SKM-1 treated with dmso at 0.1 percent for 144 hours (cell line): ENCODE results near the gene CNTNAP2.

Experiments
- DNase-seq: peaks from one replicate; lab custom pipeline; 2025; ENCODE audit not compliant: unreplicated experiment; lab: John Stamatoyannopoulos, UW

Gene CNTNAP2

DNA sequence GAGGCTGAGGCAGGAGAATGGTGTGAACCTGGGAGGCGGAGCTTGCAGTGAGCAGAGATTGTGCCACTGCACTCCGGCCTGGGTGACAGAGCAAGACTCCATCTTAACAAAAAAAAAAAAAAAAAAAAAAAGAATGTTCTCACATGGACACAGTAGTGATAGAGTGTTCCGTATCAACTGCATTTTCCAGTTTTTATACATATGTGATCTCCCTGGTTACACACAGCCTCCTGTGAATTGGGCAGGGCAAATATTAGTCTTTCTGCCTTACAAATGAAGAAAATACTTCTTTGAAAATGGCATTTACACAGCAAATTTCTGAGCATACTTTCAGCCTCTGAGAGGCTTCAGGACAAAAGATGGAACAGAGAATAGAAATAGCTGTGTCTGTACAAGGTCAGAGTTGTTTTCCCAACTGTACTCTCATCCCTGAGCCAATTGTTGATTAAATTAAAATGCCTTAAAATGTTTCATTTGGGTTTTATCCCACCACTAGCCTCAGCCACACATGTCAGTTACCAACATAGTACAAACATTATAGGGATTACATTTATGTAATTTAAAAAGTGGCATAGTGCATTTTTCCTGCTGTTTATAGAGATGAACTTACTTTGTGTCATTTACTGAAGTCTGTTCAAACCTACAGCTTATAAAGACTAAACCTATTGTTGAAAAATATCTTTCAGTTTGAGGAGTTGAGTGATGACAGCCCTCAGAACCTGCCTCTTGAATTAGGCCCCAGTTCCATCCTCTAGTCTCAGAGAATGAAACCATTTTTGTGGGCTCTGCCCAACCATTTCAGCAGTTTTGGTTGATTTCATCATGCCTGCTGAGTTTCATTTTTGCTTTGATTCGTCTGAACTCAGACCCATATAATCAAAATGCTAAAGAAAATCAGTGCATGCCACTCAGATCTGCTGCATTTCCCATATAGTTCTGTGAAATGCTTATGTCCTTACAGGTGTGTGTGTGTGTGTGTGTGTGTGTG, 1864.5 kb downstream of the CNTNAP2 start:
- no peak for DNase-seq

DNA sequence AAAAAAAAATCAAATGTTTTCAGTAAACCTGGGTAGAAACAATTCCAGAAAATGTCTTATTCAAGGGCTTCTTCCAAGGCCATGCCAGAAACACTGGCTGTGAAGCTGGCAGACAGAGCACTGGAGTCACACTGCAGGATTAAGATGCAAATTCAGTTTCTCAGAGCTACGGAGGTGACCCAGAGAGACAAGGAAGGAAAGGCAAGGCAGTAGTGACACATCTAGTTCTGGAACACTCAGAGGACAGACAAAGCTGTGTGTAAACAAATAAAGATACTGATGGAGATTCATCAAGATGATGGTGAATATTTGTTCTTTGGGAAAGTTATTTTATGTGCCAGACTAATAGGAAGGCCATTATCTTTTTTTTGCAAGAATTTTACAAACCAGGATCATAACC, 1865.7 kb downstream of the CNTNAP2 start:
- DNase-seq = no peak

DNA sequence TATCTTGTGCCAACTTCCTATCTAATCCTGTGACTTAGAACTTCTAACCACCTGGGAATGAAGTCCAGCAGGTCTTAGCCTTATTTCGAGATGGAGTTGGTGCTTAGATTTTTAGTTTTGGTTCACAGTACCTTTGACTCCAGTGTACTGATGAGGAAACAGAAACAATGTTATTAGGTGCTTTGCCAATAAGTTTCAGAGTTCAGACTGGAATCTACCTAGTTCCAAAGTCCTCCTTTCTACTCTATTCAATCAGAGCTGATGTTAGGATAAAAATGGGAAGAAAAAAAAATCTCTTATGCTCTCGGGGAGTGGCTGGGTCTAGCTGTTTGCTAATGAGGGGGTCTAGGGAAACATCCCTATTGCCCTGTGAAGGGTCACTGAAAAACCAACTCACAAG, 1867.7 kb downstream of the CNTNAP2 start:
- DNase-seq = no peak

DNA sequence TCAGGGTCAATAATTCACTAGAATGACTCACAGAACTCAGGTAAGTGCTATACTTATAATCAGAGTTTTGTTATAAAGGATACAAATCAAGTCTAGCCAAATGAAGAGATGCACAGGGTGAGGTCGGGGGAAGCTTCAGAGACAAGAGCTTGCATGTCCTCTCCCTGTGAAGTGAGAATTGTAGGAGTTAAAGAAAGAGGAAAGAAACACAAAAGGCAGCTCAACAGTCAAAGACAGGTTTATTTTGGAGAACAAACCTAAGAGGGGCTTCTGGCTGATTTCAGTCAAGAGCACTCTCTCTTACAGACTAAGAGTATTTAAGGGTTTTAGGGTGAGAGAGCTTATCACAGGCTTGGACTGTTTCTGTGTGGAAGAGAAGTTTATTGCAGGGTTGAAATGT, 1873.5 kb downstream of the CNTNAP2 start:
- DNase-seq = no peak

DNA sequence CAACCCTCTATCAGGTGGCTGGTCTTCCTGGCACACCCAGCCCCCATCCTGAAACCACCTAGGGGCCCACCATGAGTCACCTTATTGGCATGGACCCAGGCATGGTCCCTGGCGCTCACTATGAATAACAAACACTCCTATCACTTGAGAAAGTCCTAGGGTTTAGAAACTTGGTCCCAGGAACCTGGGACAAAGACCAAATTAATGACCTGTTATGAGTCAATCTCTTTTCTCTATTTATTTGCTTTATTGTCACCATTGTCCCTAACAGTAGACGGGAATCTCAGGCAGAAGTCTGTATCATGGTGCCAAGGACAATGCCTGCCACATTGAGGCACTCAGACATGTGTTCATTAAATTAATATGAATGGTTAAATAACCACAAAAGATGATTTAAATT, 1874.3 kb downstream of the CNTNAP2 start:
- DNase-seq = no peak

DNA sequence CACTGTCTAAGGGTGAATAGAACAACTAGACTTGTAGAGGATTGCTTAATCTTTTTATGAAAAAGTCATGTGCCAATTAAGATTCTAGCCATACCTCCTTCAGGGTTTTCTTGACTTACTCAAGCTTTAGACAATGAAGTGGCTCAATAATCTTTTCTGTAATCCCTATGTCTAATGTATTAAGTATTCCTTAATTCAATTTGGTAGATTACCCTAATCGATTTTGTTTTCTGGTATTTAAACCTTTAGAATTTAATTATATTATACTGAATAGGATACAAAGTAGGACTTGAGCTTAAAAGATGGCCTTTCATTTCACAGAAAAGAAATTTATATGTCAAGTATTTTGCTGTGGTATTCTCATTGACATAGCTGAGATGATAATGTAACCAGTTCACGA, 1876.1 kb downstream of the CNTNAP2 start:
- no peak for DNase-seq

DNA sequence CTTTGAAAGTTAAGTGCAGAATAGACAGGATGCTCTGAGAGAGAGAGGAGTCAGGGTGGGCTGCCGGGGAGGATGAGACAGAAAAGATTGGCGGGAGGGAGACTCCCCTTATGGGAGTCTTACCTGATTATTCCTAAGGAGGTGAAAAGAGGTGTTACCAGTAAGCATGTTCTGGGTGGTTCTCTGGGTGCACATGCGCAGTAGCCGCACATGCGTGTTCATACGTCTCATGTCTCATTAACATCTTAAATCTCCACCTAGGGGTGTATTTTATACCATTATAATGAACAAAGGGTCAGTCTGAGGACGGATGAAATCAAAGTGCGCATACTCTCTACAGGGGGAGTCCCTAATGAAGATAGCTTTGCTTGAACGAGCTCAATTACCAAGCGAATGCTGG, 1881.0 kb downstream of the CNTNAP2 start:
- DNase-seq = no peak

DNA sequence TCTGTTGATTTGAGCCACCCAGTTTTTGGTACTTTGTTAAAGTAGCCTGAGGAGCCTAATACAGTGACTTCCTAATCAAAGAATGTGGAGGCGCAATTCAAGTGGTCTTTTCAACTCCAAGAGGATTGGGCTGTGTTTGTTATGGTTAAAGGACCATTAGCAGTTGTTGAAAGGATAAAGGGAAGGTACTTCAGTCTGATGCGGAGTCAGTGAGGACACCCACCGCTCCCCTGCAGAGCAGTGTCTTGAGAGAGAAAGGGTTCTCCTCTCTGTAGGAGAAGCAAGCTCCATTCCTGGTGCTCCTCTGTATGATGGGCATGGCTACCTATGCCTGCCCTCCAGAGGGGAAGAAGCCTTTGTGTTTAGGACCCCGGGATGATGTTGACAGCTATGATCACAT, 1883.4 kb downstream of the CNTNAP2 start:
- DNase-seq = no peak

DNA sequence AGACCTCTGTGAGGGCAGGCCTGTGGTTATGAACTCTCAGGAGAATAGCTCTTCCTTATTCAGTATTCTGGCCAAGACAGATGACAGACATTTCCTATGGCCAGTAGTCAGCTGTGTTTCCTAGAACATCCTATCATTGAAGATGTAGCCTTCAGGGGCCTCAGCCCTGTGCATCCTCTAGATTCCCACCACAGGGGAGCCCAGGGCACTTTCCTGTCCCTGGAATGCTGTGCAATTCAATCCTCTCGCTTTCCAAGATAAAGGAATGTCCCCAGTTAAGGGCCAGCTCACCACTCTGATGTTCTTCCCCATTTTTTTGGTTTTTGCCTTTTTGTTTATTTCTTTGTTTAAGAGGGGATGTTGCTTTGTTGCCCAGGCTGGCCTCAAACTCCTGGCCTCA, 1895.2 kb downstream of the CNTNAP2 start:
- no peak for DNase-seq

DNA sequence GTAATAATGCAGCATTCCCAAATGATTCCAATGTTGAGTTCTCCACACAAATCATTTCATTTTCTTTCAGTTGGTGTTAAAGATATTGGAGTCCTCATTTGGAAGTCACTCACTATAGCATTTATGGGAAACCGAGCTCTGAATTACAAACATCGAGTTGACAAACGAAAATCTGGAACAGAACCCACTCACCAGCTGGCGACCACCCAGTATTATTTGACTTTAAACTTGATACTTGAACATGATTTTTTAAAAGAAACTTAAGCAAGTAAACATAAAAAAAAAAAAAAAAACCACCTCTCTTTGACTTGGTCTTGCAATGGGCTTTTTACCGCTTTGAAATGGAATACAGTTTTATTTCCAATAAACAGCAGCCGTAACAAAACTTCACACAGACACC, 1897.4 kb downstream of the CNTNAP2 start:
- DNase-seq = no peak

DNA sequence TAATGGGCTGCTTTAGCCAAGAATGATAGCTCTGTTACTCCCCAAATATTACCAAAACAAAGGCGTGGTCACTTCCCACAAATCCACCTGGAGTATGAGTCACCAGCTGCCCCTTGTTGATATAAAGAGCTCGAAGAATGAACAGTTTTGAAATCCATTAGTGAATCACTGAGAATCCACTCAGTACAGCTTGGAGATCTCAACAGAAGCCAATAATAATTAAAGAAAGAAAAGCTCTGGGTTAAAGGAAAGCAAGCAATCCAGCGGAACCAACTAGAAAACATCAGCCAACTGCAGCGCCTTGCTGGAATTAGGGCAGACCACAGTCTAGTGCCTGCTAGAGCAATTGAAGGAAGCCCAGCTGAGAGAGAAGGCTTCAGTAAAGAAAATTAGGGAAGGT, 1897.9 kb downstream of the CNTNAP2 start:
- DNase-seq = no peak

DNA sequence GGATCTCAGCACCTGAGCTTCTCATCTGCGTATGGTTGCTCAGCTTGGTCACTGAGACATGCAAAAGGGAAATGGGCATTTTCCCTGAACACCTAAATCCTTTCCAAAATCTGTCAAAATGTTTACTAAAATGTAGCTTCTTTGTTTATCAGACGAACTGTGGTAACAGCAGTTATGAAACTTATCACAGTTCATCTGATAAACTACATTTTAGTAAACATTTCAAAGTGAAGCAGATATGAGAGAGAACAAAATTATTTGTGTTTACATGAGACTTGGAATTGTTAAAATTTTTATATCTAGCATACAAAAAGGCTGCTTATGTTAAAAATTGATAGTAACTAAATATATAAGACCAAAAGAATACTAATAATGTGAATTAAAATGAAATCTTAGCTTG, 1900.5 kb downstream of the CNTNAP2 start:
- no peak for DNase-seq

DNA sequence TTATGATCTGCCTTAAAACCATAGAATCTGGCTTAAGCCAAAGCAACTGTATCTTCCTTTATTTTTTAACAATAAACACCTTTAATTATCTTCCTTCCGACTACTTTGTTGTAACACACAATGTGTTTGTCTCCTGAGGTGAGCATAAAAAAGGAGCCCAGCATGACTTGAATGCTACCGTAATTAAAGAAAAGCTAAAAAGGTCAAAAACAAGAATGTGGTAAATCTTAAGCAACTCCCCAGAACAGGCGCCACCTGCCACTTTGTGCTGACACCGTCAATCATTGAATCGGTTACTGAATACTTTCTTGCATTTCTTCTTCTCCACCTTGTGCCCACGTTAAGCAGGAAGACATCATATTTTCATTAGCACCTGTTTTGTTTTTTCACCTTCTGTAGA, 1904.1 kb downstream of the CNTNAP2 start:
- no peak for DNase-seq

DNA sequence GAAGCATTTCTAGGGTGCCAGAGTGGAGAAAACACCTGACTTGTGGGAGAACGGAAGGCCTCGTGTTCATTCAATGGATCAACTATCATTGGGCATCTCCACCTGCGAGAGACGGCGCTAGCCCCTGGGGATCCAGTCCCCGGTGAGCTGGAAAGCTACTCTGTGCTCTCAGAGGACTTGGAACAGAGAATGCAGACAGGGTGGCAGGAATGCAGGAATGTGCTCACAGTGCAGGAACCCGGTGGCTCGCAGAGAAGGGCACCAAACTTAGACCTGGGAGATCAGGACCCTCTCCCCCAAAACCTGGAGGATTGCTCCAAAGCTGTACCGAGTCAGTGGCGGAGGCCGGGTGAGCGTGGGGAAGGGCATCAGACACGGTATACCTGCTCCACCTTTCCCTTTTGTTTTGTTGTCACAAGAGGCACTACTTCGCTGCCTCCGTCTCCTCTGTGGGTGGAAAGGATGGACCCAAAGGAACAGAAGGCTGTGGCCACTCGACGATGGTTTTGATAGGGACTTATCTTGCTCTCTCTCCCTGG, 1905.0 kb downstream of the CNTNAP2 start:
- no peak for DNase-seq

DNA sequence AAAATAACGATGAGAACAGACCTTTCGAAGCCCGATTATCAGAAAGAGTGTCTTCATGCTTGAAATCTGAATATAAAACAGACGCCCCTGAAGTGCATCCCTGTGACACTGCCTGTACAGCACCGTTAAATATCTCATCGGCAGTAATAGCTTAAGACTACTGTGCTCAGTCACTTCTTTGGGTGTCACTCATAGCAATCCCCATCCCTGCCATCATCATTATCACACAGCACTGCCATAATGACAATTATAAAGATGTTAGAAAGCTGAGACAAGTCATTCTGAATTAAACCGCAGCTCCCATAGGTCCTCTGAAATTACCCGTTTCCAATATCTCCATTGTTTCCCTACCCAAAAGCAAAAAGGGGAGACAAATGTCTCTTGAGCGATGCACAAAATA, 1906.2 kb downstream of the CNTNAP2 start:
- no peak for DNase-seq

DNA sequence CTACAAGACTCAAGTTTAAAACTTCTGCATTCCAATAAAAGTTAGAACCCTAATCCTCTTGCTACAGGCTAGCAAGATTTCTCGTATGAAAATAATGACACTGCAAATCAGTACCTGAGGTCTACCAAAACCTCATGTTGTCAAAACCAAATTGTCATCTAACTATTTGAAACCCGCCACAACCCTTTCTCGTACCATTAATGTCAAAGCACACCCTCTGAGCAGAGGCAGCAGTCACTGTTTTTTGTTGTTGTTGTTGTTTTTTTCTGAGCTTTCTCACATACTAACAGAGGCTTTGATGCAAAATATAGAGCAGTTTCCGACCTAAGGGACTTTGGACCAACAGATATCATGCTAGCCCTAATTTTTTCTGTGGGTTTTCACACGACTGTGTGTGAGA, 1910.1 kb downstream of the CNTNAP2 start:
- no peak for DNase-seq

DNA sequence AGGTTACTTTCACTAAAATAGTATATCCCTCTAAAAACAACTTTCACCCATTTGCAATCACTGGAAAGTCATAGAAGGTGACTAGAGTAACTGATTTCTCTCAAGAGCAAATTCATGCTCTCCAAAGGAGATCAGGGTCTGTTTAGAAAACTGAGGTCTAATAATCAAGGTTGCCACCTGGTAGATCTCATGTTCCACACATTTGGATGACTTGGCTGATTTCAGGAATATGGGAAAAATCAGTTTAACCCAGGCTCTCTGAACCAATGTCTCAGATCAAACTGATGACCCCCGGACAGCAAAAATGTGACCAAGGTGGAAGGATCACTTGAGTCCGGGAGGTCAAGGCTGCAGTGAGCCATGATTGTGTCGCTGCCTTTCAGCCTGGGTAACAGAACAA, 1911.6 kb downstream of the CNTNAP2 start:
- no peak for DNase-seq

DNA sequence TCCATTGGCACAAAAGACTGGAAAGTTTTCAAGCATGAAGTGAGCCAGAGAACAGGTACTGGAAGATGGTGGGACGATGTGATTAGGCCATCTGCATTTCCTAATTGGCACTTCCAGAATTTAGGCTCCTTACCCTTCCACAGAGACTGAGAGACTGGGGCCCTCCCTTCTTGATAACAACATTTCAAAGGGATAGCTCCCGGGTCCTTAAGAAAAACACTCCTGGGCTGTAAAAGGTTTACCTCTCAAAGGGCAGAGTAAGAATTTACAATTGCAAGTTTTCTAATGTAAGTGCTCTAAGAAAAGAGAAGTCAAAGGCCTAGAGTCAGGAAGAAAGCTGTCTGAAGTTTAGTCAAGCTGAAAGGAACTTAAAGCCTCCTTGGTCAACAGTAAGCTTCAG, 1914.4 kb downstream of the CNTNAP2 start:
- DNase-seq = no peak

DNA sequence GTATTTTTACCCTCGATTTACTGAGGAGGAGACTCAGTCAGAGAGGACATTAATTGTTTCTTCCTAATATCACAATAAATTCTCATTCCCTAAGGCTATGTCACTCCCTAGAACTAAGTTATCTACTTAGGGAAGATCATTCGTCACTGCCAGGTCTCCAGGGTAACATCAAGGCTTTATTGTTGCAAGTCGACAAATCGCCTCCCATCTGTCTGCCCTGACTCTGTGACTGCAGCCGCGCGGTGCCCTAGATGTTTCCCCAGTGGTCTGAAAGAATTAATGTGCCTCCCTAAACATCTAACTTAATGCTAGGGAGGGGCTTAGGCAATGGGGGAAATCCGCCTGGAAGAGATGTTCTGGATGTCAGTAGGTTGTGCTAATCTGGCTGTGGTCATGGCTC, 1915.2 kb downstream of the CNTNAP2 start:
- no peak for DNase-seq

DNA sequence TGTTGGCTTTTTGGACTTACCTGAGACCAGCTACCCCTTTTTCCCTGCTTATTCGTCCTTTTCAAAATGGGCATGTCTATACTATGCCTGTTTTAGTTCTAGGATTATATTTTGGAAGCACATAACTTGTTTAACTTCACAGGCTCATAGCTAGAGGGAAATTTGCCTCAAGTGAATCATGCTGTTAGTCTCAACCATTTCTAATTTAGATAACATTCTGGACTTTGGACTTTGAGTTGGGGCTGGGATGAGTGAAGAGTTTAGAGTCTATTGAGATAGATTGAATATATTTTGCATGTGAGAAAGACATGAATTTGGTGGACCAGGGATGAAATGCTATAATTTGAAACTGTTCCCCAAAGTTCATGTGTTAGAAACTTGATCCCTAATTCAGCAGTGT, 1919.3 kb downstream of the CNTNAP2 start:
- DNase-seq = no peak

DNA sequence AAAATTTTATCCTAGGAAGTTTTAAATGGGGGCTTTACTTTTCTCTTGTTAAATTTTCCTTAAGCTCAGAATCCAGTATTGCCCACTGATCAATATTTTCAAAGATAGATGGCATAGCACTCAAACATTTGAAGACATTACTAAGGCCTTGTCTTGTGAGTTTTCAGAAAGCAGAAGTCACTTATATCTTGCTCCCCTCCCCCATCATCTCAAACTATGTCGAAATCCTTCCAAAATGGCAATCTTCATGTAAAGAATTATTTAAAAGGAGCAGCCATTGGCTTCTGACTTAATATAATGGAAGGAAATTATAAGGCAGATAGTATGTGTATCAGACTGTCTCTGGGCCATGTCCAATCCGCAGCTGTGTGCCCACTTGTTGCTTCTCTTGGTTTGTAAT, 1920.4 kb downstream of the CNTNAP2 start:
- DNase-seq = peak; percentile 5

DNA sequence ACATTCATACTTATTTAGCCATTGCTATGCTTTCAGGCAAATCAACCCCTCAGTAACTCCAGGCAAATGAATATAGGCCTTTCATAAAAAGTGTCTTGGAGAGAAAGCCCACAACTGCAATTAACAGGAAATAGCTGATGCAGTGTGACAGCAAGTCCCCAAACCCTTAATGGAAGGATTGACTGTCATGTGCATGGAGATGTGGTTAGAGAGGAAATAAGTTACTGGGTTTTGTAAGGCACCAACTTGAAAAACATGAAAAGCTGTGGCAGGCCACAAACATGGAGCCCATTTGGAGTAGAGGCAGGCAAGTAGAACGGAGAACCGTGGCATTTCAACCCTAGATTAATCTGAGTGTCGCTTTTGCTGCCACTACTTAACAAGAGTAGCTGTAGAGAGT, 1924.6 kb downstream of the CNTNAP2 start:
- DNase-seq = no peak
